ENCODE data around the gene DDX52.
A peak's percentile ranks its signal among the peaks of the same experiment; 100 is the strongest.

DDX52 gene

DNA sequence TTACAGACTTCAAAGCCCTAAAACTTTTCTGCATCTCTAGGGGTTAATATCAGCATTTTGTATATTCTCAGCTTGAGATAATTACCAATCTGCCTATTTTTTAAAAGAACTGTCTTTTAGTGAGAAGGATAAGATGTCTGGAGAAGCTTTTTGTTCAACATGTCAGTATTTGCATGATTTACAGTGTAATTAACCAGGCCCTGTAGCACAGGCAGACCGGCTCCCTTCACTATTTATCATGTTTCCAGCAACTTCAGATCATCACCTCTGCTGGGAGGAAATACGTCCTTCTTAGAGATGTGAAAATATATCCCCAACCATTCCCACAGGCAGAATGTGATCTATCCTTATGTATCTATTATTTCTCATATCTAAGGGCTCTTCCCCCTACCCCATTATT is 8.6 kb upstream of the DDX52 start:
- H2AK5ac ChIP-seq (ENCODE audit: low read length), result no peak overlapping the region
- no peak overlapping the region for H3K4ac ChIP-seq (ENCODE audit: low read depth, low read length)
- H3K79me2 ChIP-seq (ENCODE audit: control insufficient read depth, insufficient read depth, low read length, poor library complexity), result no peaks in the 10 kb centered on the region
- no peak overlapping the region for H3K14ac ChIP-seq (ENCODE audit: low read length)
- no peaks in the 10 kb centered on the region for H3K27me3 ChIP-seq (ENCODE audit: insufficient read depth, low read length)
- H2BK120ac ChIP-seq (ENCODE audit: insufficient read depth, low read length, poor library complexity), result no peak overlapping the region
- no peak overlapping the region for H3K4me2 ChIP-seq (ENCODE audit: low read length)
- no peak overlapping the region for H3K9ac ChIP-seq (ENCODE audit: low read length)
- H4K8ac ChIP-seq (ENCODE audit: low read depth, low read length), result no peak overlapping the region
- no peak overlapping the region for H3K4me3 ChIP-seq (ENCODE audit: low read depth, low read length)
- H3K9me3 ChIP-seq (ENCODE audit: insufficient read depth, low read depth, low read length), result no peaks in the 10 kb centered on the region
- no peaks in the 10 kb centered on the region for H3K4me1 ChIP-seq (ENCODE audit: control insufficient read depth in 1 of 2, insufficient read depth in 2 of 2, low read length in 2 of 2)
- no CpG with 5 or more reads among the region's 2 CpGs for WGBS (ENCODE audit: extremely low coverage, insufficient coverage, insufficient read length)
- H3K27ac ChIP-seq (ENCODE audit: low read depth, low read length), result no peak overlapping the region
- no peak overlapping the region for H2BK12ac ChIP-seq (ENCODE audit: low read length)
- H3K36me3 ChIP-seq (ENCODE audit: control insufficient read depth in 1 of 2, insufficient read depth in 2 of 2, low read length in 2 of 2), result no peaks in the 10 kb centered on the region
- H3K23ac ChIP-seq (ENCODE audit: low read length), result no peak overlapping the region
- no peak overlapping the region for H4K12ac ChIP-seq (ENCODE audit: low read depth, low read length)
- no peak for DNase-seq
- H3K79me1 ChIP-seq (ENCODE audit: low read length), result no peaks in the 10 kb centered on the region
- H4K91ac ChIP-seq (ENCODE audit: low read depth, low read length), result no peak overlapping the region
- no peak overlapping the region for H2BK5ac ChIP-seq (ENCODE audit: low read depth, low read length, poor library complexity)
- H3K18ac ChIP-seq (ENCODE audit: low read length), result no peak overlapping the region
- no peak overlapping the region for H2AFZ ChIP-seq (ENCODE audit: insufficient read depth, low read length, poor library complexity)

GRCh38 chr17:37650419-37651003 is 7.3 kb upstream of the DDX52 start:
- Histone ChIP-seq H3K4me2 (ENCODE audit: low read length) (no peak overlapping the region), H3K4ac (ENCODE audit: low read depth, low read length) (no peak overlapping the region), H3K27me3 (ENCODE audit: insufficient read depth, low read length) (peaks cover 4% of the 10 kb centered on the region), H3K27ac (ENCODE audit: low read depth, low read length) (no peak overlapping the region), H3K79me1 (ENCODE audit: low read length) (no peaks in the 10 kb centered on the region), H3K9me3 (ENCODE audit: insufficient read depth, low read depth, low read length) (no peaks in the 10 kb centered on the region), H2AK5ac (ENCODE audit: low read length) (no peak overlapping the region), H4K91ac (ENCODE audit: low read depth, low read length) (no peak overlapping the region), H3K18ac (ENCODE audit: low read length) (no peak overlapping the region), H3K14ac (ENCODE audit: low read length) (no peak overlapping the region), H2BK120ac (ENCODE audit: insufficient read depth, low read length, poor library complexity) (no peak overlapping the region), H3K4me1 (ENCODE audit: control insufficient read depth in 1 of 2, insufficient read depth in 2 of 2, low read length in 2 of 2) (no peaks in the 10 kb centered on the region), H3K36me3 (ENCODE audit: control insufficient read depth in 1 of 2, insufficient read depth in 2 of 2, low read length in 2 of 2) (no peaks in the 10 kb centered on the region), H2AFZ (ENCODE audit: insufficient read depth, low read length, poor library complexity) (no peak overlapping the region), H2BK12ac (ENCODE audit: low read length) (no peak overlapping the region), H3K23ac (ENCODE audit: low read length) (no peak overlapping the region), H4K8ac (ENCODE audit: low read depth, low read length) (no peak overlapping the region), H3K4me3 (ENCODE audit: low read depth, low read length) (no peak overlapping the region), H3K79me2 (ENCODE audit: control insufficient read depth, insufficient read depth, low read length, poor library complexity) (no peaks in the 10 kb centered on the region), H2BK5ac (ENCODE audit: low read depth, low read length, poor library complexity) (no peak overlapping the region), H4K12ac (ENCODE audit: low read depth, low read length) (no peak overlapping the region), H3K9ac (ENCODE audit: low read length) (no peak overlapping the region)
- peak; percentile 28 to 62 for DNase-seq
- no CpG with 5 or more reads among the region's 6 CpGs for WGBS (ENCODE audit: extremely low coverage, insufficient coverage, insufficient read length)

GRCh38 chr17:37648555-37648954 is 5.3 kb upstream of the DDX52 start:
- H2BK120ac ChIP-seq (ENCODE audit: insufficient read depth, low read length, poor library complexity), result no peak overlapping the region
- H3K9me3 ChIP-seq (ENCODE audit: insufficient read depth, low read depth, low read length), result no peaks in the 10 kb centered on the region
- H3K79me1 ChIP-seq (ENCODE audit: low read length), result no peaks in the 10 kb centered on the region
- no peak overlapping the region for H4K8ac ChIP-seq (ENCODE audit: low read depth, low read length)
- H3K9ac ChIP-seq (ENCODE audit: low read length), result no peak overlapping the region
- no peak overlapping the region for H3K4me3 ChIP-seq (ENCODE audit: low read depth, low read length)
- H2BK5ac ChIP-seq (ENCODE audit: low read depth, low read length, poor library complexity), result no peak overlapping the region
- H3K4ac ChIP-seq (ENCODE audit: low read depth, low read length), result no peak overlapping the region
- H2AFZ ChIP-seq (ENCODE audit: insufficient read depth, low read length, poor library complexity), result no peak overlapping the region
- no peak overlapping the region for H2AK5ac ChIP-seq (ENCODE audit: low read length)
- H3K4me2 ChIP-seq (ENCODE audit: low read length), result no peak overlapping the region
- H3K23ac ChIP-seq (ENCODE audit: low read length), result no peak overlapping the region
- no peak overlapping the region for H3K18ac ChIP-seq (ENCODE audit: low read length)
- no peaks in the 10 kb centered on the region for H3K4me1 ChIP-seq (ENCODE audit: control insufficient read depth in 1 of 2, insufficient read depth in 2 of 2, low read length in 2 of 2)
- no CpG with 5 or more reads among the region's 2 CpGs for WGBS (ENCODE audit: extremely low coverage, insufficient coverage, insufficient read length)
- no peak overlapping the region for H3K27ac ChIP-seq (ENCODE audit: low read depth, low read length)
- H3K14ac ChIP-seq (ENCODE audit: low read length), result no peak overlapping the region
- DNase-seq, result peak in 1 of 2 donors; percentile 56
- H3K79me2 ChIP-seq (ENCODE audit: control insufficient read depth, insufficient read depth, low read length, poor library complexity), result no peaks in the 10 kb centered on the region
- peaks cover 4% of the 10 kb centered on the region for H3K27me3 ChIP-seq (ENCODE audit: insufficient read depth, low read length)
- H4K12ac ChIP-seq (ENCODE audit: low read depth, low read length), result no peak overlapping the region
- no peaks in the 10 kb centered on the region for H3K36me3 ChIP-seq (ENCODE audit: control insufficient read depth in 1 of 2, insufficient read depth in 2 of 2, low read length in 2 of 2)
- no peak overlapping the region for H4K91ac ChIP-seq (ENCODE audit: low read depth, low read length)
- no peak overlapping the region for H2BK12ac ChIP-seq (ENCODE audit: low read length)

- H3K36me3 ChIP-seq (ENCODE audit: control insufficient read depth in 1 of 2, insufficient read depth in 2 of 2, low read length in 2 of 2), result no peaks in the 10 kb centered on the region
- no peak overlapping the region for H2AFZ ChIP-seq (ENCODE audit: insufficient read depth, low read length, poor library complexity)
- H4K12ac ChIP-seq (ENCODE audit: low read depth, low read length), result no peak overlapping the region
- peaks cover 3% of the 10 kb centered on the region for H3K79me2 ChIP-seq (ENCODE audit: control insufficient read depth, insufficient read depth, low read length, poor library complexity)
- no peak overlapping the region for H2BK5ac ChIP-seq (ENCODE audit: low read depth, low read length, poor library complexity)
- H3K27ac ChIP-seq (ENCODE audit: low read depth, low read length), result no peak overlapping the region
- no peak overlapping the region for H3K4me3 ChIP-seq (ENCODE audit: low read depth, low read length)
- no peak overlapping the region for H4K8ac ChIP-seq (ENCODE audit: low read depth, low read length)
- peaks cover 3% of the 10 kb centered on the region for H3K79me1 ChIP-seq (ENCODE audit: low read length)
- no peak overlapping the region for H3K14ac ChIP-seq (ENCODE audit: low read length)
- no peak overlapping the region for H2AK5ac ChIP-seq (ENCODE audit: low read length)
- no peak overlapping the region for H2BK120ac ChIP-seq (ENCODE audit: insufficient read depth, low read length, poor library complexity)
- no peak overlapping the region for H3K4me2 ChIP-seq (ENCODE audit: low read length)
- no peak overlapping the region for H3K4ac ChIP-seq (ENCODE audit: low read depth, low read length)
- no CpG with 5 or more reads among the region's 1 CpG for WGBS (ENCODE audit: extremely low coverage, insufficient coverage, insufficient read length)
- no peak for DNase-seq
- H3K9me3 ChIP-seq (ENCODE audit: insufficient read depth, low read depth, low read length), result no peaks in the 10 kb centered on the region
- H4K91ac ChIP-seq (ENCODE audit: low read depth, low read length), result no peak overlapping the region
- H3K18ac ChIP-seq (ENCODE audit: low read length), result no peak overlapping the region
- H3K23ac ChIP-seq (ENCODE audit: low read length), result no peak overlapping the region
- peaks cover 4% of the 10 kb centered on the region for H3K27me3 ChIP-seq (ENCODE audit: insufficient read depth, low read length)
- H3K9ac ChIP-seq (ENCODE audit: low read length), result no peak overlapping the region
- H3K4me1 ChIP-seq (ENCODE audit: control insufficient read depth in 1 of 2, insufficient read depth in 2 of 2, low read length in 2 of 2), result no peaks in the 10 kb centered on the region
- no peak overlapping the region for H2BK12ac ChIP-seq (ENCODE audit: low read length)
Measured at GRCh38 chr17:37647856-37648255, 4.6 kb upstream of the DDX52 start.
